Measurements from ENCODE around the gene UNKL.

The UNKL gene

DNA sequence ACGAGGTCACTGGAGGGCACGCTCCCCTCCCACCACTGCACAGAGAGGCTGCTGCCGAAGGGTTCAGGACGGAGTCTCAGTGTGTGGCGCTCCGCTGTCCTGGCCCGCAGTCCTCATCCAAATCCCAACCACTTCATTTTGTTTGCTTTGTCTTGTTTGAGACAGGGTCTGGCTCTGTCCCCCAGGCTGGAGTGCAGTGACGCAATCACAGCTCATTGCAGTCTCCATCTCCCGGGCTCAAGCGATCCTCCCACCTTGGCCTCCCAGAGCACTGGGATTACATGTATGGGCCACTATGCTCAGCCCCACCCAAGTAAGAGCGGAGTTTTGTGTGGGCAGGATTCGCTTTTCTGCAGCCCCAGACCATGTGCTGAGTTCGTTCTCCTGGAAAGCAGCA, 12.7 kb downstream of the UNKL start:
- TF ChIP-seq, protein P1, sequence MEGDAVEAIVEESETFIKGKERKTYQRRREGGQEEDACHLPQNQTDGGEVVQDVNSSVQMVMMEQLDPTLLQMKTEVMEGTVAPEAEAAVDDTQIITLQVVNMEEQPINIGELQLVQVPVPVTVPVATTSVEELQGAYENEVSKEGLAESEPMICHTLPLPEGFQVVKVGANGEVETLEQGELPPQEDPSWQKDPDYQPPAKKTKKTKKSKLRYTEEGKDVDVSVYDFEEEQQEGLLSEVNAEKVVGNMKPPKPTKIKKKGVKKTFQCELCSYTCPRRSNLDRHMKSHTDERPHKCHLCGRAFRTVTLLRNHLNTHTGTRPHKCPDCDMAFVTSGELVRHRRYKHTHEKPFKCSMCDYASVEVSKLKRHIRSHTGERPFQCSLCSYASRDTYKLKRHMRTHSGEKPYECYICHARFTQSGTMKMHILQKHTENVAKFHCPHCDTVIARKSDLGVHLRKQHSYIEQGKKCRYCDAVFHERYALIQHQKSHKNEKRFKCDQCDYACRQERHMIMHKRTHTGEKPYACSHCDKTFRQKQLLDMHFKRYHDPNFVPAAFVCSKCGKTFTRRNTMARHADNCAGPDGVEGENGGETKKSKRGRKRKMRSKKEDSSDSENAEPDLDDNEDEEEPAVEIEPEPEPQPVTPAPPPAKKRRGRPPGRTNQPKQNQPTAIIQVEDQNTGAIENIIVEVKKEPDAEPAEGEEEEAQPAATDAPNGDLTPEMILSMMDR (conservative IDR thresholded peaks at IDR 0.05; ENCODE audit: control insufficient read depth, insufficient read depth, low read depth, low read length), result no peak
- DNase-seq (ENCODE audit: low read depth), result no peak
- no peak overlapping the region for H3K4me3 ChIP-seq (ENCODE audit: control insufficient read depth, low read depth, low read length)

DNA sequence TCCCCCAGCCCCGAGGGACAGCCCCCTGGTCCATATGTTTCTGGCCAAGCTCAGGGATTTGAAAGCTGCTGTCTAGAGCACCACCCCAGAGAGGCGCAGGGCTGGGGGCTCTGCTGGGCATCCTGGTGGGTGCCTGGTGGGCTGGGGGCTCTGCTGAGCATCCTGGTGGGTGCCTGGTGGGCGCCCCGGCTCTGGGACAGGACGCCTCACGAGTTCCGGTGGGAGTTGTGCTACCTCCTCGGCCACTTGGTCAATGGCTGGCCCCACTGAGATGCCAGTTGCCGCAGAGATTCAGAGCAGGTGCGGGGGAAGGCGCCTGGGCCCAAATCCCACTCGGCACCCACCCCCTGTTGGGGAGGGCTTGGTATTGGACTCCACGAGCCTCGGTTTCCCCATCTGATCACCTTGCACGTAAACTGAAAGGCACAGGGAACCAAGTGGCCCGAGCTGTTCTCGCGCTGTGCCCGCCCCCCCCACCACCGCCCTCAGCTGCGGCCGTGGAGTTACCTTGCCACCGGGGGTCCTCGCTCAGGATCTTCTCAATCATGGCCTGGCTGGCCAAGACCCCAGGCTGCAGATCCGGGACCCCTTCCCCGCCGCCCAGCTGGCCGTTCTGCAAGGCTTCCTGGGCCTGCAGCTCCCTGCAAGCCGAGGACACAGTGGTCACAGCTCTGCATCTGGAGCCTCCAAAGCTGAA, 13.3 kb downstream of the UNKL start:
- no peak for DNase-seq (ENCODE audit: low read depth)
- H3K4me3 ChIP-seq (ENCODE audit: control insufficient read depth, low read depth, low read length), result no peak overlapping the region

DNA sequence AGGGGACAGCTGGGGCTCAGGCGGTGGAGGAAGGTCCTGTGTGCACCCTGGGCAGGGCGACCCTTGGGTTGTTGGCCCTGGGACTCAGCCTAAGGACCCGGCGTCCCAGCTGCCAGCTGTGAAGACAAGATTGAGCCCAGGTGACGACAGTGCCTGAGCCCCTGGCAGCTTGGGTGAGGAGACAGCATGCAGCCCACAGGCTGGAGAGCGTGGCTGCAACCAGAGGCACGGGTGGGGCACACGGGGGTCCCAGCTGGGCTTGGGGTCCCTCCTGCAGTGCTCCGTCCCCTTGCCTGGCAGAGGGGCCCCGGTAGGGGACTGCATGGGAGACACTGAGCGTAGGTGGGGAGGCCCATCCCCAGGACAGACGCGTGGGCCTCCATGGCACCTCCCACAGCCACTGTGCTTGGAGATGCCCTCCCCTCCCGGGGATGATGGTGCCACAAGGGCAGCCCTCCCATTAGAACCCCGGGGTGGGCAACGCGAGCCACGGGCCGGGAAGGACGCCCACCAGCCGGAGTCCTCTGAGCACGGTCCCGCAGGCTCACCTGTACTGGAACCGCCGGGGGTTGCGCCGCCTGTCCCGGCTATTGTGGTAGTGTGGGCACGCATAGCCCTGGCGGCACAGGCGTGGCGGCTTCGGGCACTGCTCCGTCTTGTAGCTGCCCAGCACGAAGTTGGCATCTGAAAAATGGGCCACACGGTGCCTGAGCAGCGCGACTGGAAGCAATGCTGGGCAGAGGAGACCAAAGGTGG, 15.5 kb downstream of the UNKL start:
- H3K4me3 ChIP-seq (ENCODE audit: control insufficient read depth, low read depth, low read length), result no peak overlapping the region
- TF ChIP-seq, protein P1 (conservative IDR thresholded peaks at IDR 0.05; ENCODE audit: control insufficient read depth, insufficient read depth, low read depth, low read length), result no peak
- DNase-seq (ENCODE audit: low read depth), result no peak

More for the DNA sequence above, 13.3 kb downstream of the UNKL start:
- TF ChIP-seq, protein P1 (conservative IDR thresholded peaks at IDR 0.05; ENCODE audit: control insufficient read depth, insufficient read depth, low read depth, low read length), result no peak

DNA sequence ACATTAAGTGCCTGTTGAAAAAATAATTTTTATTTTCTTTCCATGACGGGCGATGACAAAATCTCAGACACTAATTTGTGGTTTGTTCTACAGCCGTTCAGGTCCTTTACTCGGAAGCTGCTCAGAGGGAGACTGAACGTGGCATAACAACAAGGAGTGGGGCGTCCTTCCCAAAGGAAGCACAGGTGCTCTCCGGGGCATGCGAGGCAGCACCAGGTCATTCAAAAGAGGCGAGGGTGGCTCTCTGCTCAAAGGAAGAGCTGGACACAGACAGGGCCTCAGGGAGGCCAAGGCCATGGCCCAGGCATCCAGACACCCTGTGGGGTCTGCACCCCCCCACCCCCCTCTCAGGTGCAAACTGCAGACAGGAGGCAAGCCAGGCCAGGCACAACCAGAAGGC, 16.2 kb downstream of the UNKL start:
- TF ChIP-seq, protein P1 (conservative IDR thresholded peaks at IDR 0.05; ENCODE audit: control insufficient read depth, insufficient read depth, low read depth, low read length), result no peak
- DNase-seq (ENCODE audit: low read depth), result no peak

DNA sequence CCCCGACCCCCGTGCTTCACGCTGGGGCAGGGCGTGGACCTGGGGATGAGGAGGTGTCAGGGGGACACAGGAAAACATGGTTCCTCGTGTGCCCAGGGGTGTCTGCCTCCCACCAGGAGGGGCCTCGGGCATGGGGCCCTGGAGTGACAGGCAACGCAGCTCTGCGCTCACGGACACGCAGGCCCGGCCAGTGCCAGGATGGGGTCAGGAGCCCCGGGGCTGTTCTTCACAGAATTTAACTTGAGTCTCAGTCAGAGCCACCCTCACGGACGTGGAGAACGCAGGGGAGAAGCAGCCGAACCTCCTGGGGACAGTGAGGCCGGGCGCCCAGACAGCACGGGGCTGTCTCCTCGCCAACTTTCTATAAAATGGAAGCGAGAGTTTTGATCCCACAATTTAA, 16.7 kb downstream of the UNKL start:
- TF ChIP-seq, protein P1 (conservative IDR thresholded peaks at IDR 0.05; ENCODE audit: control insufficient read depth, insufficient read depth, low read depth, low read length), result no peak
- H3K4me3 ChIP-seq (ENCODE audit: control insufficient read depth, low read depth, low read length), result no peak overlapping the region
- DNase-seq (ENCODE audit: low read depth), result no peak

More for the DNA sequence above, 16.2 kb downstream of the UNKL start:
- no peak overlapping the region for H3K4me3 ChIP-seq (ENCODE audit: control insufficient read depth, low read depth, low read length)

DNA sequence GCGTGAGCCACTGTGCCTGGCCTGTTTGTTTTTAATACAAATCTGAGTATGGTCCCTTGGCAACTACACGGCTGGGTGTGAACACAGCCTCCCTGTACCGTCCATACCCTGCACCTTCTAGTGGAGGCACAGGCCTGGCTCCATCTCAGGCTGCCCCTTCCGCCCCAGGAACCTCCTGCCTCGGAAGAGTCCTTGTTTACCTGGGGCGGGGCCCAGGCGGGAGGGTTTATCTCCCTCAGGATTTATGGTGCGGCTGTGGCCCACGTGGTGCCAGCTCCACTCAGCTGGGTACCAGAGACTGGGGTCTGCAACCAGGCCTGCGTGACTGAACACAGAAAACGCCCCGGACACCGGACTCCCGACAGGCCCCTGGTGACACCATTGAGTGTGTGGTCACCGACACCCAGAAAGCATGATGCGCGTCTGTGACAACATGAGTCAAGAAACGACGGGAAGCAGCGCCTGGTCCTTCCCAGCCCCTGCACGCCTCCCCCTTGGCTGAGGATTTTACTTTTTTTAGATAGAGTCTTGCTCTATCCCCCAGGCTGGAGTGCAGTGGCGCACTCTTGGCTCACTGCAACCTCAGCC, 19.0 kb downstream of the UNKL start:
- TF ChIP-seq, protein P1 (conservative IDR thresholded peaks at IDR 0.05; ENCODE audit: control insufficient read depth, insufficient read depth, low read depth, low read length), result no peak
- DNase-seq (ENCODE audit: low read depth), result no peak
- H3K4me3 ChIP-seq (ENCODE audit: control insufficient read depth, low read depth, low read length), result no peak overlapping the region
